Activated T-cell treated with anti-CD3 and anti-CD28 coated beads, Interleukin-2, amount 50 U/mL, for 1 hour (primary cell): ENCODE results near the gene SLC34A2.
"Not testable (repeated sequence)": the region's sequence is repeated elsewhere in the genome, so short reads cannot be mapped to it uniquely, and the experiment has no call there.

ENCODE experiments used
- DNase-seq: peaks from one replicate; pipeline ENCODE4 v3.0.0-alpha.2; 2020

The SLC34A2 gene

DNA sequence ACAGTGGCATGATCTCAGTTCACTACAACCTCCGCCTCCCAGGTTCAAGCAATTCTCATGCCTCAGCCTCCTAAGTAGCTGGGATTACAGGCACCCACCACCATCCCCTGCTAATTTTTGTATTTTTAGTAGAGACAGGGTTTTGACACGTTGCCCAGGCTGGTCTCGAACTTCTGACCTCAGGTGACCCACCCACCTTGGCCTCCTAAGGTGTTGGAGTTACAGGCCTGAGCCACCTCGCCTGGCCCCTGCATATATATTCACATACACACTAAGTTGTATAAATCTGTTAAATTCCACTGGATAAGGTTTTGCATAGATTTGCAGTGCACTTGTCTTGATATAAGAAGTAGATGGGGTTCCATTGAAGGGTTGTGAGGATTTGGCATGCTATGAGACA lies 5.8 kb downstream of the SLC34A2 start:
- not testable (repeated sequence) for DNase-seq

DNA sequence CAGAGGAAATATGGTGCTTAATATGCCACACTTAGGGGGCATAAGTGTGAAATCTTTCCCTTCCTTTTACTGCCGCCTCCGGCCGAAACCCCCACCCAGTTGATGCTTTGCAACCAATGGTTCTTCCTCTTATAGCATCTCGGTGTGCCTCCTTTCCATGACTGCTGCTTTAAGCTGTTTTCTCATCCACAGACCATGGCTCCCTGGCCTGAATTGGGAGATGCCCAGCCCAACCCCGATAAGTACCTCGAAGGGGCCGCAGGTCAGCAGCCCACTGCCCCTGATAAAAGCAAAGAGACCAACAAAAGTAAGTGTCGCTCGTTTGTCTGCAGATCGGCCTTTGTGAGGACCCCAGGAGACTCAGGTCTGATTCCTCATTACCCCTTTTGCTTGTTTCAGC lies 6.7 kb downstream of the SLC34A2 start:
- no peak for DNase-seq

DNA sequence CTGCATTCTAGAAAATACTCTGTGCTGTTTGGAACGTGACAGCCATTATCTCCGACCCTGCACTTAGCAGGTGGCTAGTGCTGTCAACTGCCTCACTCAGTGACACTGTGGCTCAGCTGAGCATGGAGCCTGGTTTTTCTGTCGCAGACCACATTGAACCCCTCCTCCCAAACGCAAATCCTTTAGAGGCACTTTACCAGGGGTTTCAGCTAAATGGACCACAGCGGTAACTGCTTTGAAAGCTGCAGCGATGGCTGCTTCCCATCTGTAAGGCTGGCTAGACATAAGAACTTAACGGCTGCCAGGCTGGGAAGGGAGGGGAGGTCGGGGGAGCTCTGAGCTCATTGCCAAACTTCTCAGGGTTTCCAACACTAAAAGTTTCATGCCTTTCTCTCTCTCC lies 8.1 kb downstream of the SLC34A2 start:
- DNase-seq, result no peak

DNA sequence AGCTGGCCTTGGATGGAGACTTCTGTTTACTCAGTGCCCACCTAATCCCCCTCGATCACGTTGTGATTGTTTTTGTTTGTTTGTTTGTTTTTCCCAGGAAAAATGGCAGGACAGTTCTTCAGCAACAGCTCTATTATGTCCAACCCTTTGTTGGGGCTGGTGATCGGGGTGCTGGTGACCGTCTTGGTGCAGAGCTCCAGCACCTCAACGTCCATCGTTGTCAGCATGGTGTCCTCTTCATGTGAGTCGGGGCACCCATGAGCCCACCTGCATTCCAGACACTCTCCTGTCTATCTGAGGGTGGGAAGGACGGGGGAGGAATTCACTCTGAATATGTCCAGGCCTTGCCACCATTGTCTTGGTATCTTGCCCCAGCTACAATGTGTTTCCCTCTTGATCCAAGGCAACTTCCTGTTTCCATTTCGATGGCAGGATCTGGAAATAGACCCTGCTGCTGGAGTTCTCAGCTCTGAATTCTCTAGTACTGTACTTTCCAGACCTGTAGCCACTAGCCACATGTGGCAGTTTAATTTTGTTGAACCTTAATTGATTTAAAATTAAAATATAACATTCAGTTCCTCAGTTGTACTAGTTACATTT lies 10.5 kb downstream of the SLC34A2 start:
- DNase-seq, result no peak

- DNase-seq, result no peak
Observed at GRCh38 chr4:25667931-25668557, 12.4 kb downstream of the SLC34A2 start.

DNA sequence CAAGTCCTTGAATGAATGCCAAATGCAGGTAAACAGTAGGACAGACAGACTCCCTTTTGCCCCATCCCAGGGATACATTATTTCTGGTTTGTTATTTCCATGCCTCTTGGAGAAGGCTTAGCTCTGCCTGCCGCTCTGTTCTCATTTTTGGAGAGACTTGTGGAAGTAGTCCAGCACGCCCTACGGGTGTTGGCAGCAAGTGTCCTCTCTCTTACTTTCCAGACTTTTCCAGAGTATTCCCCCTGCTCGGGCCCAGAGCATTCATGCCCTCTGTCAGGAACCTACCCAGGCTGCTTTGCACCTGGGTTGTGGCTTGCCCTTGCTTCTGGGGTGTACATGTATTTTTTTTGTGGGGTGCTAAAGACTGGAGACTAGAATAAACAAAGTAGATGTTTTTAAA lies 15.3 kb downstream of the SLC34A2 start:
- no peak for DNase-seq

GRCh38 chr4:25672756-25673155 lies 17.1 kb downstream of the SLC34A2 start:
- no peak for DNase-seq

DNA sequence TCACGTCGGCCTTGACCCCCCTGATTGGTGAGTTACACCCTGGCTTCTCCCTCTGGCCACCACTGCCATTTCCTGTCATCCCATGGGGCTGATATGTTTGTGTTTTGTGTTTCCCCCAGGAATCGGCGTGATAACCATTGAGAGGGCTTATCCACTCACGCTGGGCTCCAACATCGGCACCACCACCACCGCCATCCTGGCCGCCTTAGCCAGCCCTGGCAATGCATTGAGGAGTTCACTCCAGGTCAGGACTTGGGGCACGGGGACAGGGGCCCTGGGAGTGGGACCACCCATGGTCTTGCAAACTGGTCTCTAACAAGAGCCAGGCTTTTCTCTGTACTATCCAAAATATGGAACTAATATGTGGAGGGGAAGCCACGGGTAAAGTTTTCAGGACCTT lies 18.7 kb downstream of the SLC34A2 start:
- DNase-seq, result no peak

GRCh38 chr4:25676221-25676620 lies 20.6 kb downstream of the SLC34A2 start:
- DNase-seq, result no peak

- no peak for DNase-seq
Observed at GRCh38 chr4:25677157-25677556, 21.5 kb downstream of the SLC34A2 start.

GRCh38 chr4:25677943-25678342 lies 22.3 kb downstream of the SLC34A2 start:
- no peak for DNase-seq

DNA sequence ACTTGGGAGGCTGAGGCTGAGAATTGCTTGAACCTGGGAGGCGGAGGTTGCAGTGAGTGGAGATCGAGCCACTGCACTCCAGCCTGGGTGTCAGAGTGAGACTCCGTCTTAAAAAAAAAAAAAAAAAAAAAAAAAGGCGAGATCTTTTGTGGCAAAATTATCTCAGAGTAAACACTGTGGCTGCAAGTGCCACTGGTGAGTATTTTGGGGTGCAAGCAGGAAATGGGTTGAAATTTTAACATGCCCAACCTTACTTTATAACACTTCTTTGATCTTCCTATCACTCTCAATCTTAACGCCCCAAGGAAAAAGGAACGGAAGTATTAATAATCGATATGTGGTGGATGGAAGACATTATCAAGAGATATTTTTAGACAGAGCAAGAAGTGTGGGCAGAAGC lies 32.1 kb downstream of the SLC34A2 start:
- no peak for DNase-seq

DNA sequence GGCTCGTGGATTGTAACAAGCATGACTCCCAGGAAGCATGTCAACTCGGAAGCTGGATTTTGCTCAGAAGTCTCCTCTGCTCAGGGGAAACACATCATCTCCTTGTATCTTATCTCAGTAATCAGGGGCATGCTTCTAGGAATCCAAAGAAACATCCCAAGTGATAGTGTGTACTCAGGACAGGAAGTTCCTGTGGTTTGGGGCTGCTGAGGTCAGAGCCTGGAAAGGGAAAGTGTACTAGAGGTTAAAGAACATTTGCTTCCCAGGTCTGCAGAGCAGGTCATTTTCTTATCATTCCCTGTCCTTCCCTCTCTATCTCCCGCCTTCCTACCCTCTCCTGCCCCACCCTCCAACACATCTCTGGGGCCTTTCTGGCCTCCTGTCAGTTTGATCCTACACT lies 38.8 kb downstream of the SLC34A2 start:
- DNase-seq, result no peak

DNA sequence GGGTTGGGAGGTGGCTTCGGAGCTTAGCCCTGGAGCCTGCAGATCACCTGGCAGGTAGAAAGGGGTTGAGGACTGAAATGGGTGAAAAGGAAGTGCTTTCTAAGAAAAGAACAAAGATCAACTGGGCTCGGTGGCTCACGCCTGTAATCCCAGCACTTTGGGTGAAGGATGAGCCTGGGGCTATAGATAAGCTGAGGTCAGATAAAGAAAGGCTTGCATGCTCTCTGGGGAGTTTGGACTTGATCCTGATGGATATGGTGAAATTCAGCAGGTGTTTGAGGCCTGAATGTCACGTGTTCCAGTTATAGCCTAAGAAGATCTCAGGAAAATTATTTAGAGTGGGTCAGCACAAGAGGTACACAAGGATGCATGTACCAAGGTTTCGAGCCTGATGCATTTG lies 40.8 kb downstream of the SLC34A2 start:
- no peak for DNase-seq

DNA sequence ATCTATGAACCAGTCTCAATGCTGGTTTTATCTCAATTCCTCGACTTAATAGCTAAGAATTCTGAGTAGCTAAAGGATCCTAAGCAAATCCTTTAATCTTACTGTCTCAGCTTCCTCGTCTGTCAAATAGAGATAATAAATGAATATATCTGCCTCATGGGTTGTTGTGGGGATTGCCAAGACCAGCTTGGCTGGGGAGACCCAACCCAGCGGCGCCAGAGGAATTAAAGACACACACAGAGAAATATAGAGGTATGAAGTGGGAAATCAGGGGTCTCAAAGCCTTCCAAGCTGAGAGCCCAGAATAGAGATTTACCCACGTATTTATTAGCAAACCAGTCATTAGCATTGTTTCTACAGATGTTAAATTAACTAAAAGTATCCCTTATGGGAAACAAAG lies 41.9 kb downstream of the SLC34A2 start:
- DNase-seq, result no peak

DNA sequence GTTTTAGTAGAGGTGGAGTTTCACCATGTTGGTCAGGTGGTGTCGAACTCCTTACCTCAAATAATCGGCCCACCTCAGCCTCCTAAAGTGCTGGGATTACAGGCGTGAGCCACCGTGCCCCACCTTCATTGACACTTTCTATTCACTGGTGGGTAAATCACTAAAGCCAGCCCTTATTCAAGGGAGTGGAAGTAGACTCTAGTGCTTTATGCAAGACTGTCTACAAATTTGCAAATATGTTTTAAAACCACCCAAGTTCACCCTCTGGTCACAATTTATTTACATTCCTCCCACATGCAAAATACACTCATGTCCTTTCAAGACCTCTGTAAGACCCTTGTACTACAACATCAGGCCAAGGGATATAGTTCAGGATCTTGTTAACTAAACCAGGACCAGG lies 45.0 kb downstream of the SLC34A2 start:
- no peak for DNase-seq

- DNase-seq, result no peak
Observed at GRCh38 chr4:25702848-25703247, 47.2 kb downstream of the SLC34A2 start.

GRCh38 chr4:25703731-25704388 lies 48.2 kb downstream of the SLC34A2 start:
- no peak for DNase-seq

DNA sequence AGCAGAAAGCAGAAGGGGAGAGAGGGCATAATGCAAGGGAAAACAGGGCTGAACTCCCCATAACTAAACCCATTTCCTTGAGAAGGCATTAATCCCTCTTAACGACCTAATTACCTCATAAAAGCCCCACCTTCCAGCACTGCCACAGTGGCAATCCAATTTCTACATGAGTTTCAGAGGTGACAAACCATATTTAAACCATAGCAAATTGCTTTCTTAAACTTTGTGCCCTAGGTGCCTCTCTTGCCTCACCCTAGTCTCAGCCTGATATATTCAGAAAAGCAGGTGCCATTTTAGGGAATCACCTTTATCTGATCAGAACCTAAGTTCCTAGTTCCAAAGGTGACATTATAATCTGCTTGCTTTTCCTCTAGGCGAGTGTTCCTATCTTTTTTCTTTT lies 48.9 kb downstream of the SLC34A2 start:
- DNase-seq, result no peak

DNA sequence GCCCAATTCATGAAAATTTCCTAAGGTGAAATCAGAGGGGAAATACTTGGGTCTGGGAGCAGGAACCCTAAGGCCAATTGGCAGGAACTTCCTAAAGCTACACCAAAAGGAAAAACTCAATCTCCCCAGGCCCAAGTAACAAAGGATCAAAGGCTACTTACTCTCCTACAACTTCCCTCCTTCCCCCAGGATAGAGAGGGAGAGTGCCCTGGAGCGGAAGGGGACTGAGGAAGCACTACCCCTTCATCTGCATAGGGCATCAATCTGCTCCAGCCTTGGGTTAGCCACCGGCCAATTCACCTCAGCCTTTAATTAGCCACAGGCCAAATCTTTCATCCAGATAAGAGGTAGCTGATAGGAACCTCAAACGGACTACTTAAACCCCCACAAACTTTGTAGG lies 55.0 kb downstream of the SLC34A2 start:
- no peak for DNase-seq

- no peak for DNase-seq
Observed at GRCh38 chr4:25712611-25713010, 57.0 kb downstream of the SLC34A2 start.

GRCh38 chr4:25713812-25714211 lies 58.2 kb downstream of the SLC34A2 start:
- no peak for DNase-seq

- DNase-seq, result no peak
Observed at GRCh38 chr4:25722964-25723363, 67.3 kb downstream of the SLC34A2 start.

- no peak for DNase-seq
Observed at GRCh38 chr4:25723409-25723808, 67.8 kb downstream of the SLC34A2 start.

DNA sequence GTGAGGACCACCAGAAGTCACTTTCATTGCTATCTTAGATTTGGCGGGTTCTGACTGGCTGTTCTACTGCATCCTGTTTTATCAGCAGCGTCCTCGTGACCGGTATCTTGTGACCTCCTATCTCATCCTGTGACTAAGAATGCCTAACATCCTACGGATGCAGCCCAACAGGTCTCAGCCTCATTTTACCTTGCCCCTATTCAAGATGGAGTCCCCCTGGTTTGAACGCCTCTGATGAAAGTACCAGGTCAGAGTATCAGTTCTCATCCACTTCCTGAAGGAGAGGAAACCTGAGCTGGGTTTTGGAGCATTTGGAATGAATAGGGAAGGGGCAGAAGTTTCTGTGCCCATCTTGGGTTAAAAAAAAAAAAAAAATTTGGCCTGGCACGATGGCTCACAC lies 70.2 kb downstream of the SLC34A2 start:
- no peak for DNase-seq
